Measurements from ENCODE around the gene P2RY14. TPM values are rescaled to one million over a fixed set of nuclear protein-coding genes. Genes with fewer than 3 reads are reported as not detected.

P2RY14 gene
- total and polyA plus RNA-seq, 5 donors = 0.39 to 1.9 (median 1.3) TPM

Other genes starting within 250 kb of the P2RY14 start
- 1 to 10 TPM in 1 of 4 donors, under 1 TPM in 3; 0.65 to 1.2 (median 0.77) TPM for gene MED12L, start 192.9 kb downstream of the P2RY14 start, total RNA-seq
- gene MED12L, start 192.9 kb downstream of the P2RY14 start, polyA plus RNA-seq = 0.25 TPM
- gene GPR171, start 75.3 kb downstream of the P2RY14 start, total RNA-seq = under 1 TPM in 3 of 4 donors, not detected in 1; 0.20 to 0.50 (median 0.39) TPM
- gene GPR171, start 75.3 kb downstream of the P2RY14 start, polyA plus RNA-seq = 0.34 TPM
- not detected for gene GPR87, start 38.3 kb upstream of the P2RY14 start, total RNA-seq
- not detected for gene GPR87, start 38.3 kb upstream of the P2RY14 start, polyA plus RNA-seq
- 1 to 10 TPM; 1.2 to 2.1 (median 1.5) TPM for gene P2RY13, start 51.0 kb upstream of the P2RY14 start, total RNA-seq
- 0.29 TPM for gene P2RY13, start 51.0 kb upstream of the P2RY14 start, polyA plus RNA-seq
- 1 to 10 TPM; 1.3 to 4.0 (median 1.4) TPM for gene P2RY12, start 106.2 kb upstream of the P2RY14 start, total RNA-seq
- 1.2 TPM for gene P2RY12, start 106.2 kb upstream of the P2RY14 start, polyA plus RNA-seq
- gene IGSF10, start 182.5 kb upstream of the P2RY14 start, total RNA-seq = 10 to 100 TPM in 3 of 4 donors, 1 to 10 TPM in 1; 5.0 to 19.3 (median 14.0) TPM
- 12.3 TPM for gene IGSF10, start 182.5 kb upstream of the P2RY14 start, polyA plus RNA-seq